PC-9 (cell line): ENCODE results near the gene RTKN. TPM values are rescaled to one million over a fixed set of nuclear protein-coding genes. Genes with fewer than 3 reads are reported as not detected.
A peak's percentile ranks its signal among the peaks of the same experiment; 100 is the strongest.

ENCODE experiments used
- BruUV-seq: library from RNA; stranded (reverse); fragments of 400-500 nt; replicated peaks from 2 replicates; lab custom pipeline; 2021; lab: Mats Ljungman, UMichigan
- CTCF ChIA-PET: fragments of 300-600 bp; sonication (Branson Sonifier 250); formaldehyde crosslinking; loops from one replicate; lab custom pipeline; 2022; ENCODE audit warnings: antibody characterized with exemption; lab: Charles Lee
- POLR2A ChIA-PET: fragments of 300-600 bp; sonication (Branson Sonifier 250); formaldehyde crosslinking; loops from one replicate; lab custom pipeline; 2022; ENCODE audit warnings: antibody characterized with exemption; ENCODE audit not compliant: unreplicated experiment; lab: Charles Lee
- DNase-seq, 2 experiments: peaks; one replicate each; pipeline versions ENCODE4 v3.0.0 to v3.0.0-alpha.2; 2015 to 2022; ENCODE audit warnings: mixed read lengths in 1 of 2
- H2AFZ ChIP-seq: fragments of 200-600 bp; sonication (generic); 2 replicates; pipeline ENCODE4 v1.8.1; 2017; ENCODE audit warnings: antibody characterized with exemption
- H3F3A ChIP-seq: fragments of 200-600 bp; sonication (generic); 2 replicates; pipeline ENCODE4 v1.8.1; 2017; ENCODE audit warnings: antibody characterized with exemption, mild to moderate bottlenecking, low read depth; ENCODE audit not compliant: insufficient read depth
- H3K27ac ChIP-seq: fragments of 200-600 bp; sonication (generic); 2 replicates; pipeline ENCODE4 v1.6.1; 2016; ENCODE audit warnings: mixed run types
- H3K27me3 ChIP-seq: fragments of 200-600 bp; sonication (generic); 2 replicates; pipeline ENCODE4 v1.6.1; 2016; ENCODE audit warnings: low read depth, mixed run types; ENCODE audit not compliant: insufficient read depth
- H3K36me3 ChIP-seq: fragments of 200-600 bp; sonication (generic); 2 replicates; pipeline ENCODE4 v1.6.1; 2016; ENCODE audit warnings: low read depth, mixed run types
- H3K4me1 ChIP-seq: fragments of 200-600 bp; sonication (generic); replicated peaks from 2 replicates; pipeline ENCODE4 v1.6.1; 2016; ENCODE audit warnings: mixed run types; ENCODE audit not compliant: insufficient read depth
- H3K4me2 ChIP-seq: fragments of 200-600 bp; sonication (generic); 2 replicates; pipeline ENCODE4 v1.6.1; 2017; ENCODE audit warnings: mixed run types
- H3K4me3 ChIP-seq: fragments of 200-600 bp; sonication (generic); 2 replicates; pipeline ENCODE4 v1.6.1; 2016; ENCODE audit warnings: mixed run types
- H3K79me2 ChIP-seq: fragments of 200-600 bp; sonication (generic); 2 replicates; pipeline ENCODE4 v1.6.1; 2017; ENCODE audit warnings: low read depth, mixed run types
- H3K9me2 ChIP-seq: fragments of 200-600 bp; sonication (generic); 2 replicates; pipeline ENCODE4 v1.8.1; 2017; ENCODE audit warnings: mild to moderate bottlenecking; ENCODE audit not compliant: insufficient read depth
- H3K9me3 ChIP-seq: fragments of 200-600 bp; sonication (generic); 2 replicates; pipeline ENCODE4 v1.8.1; 2016; ENCODE audit warnings: low read depth; ENCODE audit not compliant: insufficient read depth
- H4K20me1 ChIP-seq: fragments of 200-600 bp; sonication (generic); 2 replicates; pipeline ENCODE4 v1.8.1; 2017; ENCODE audit not compliant: insufficient read depth
- CTCF ChIP-seq: fragments of 200-600 bp; sonication (generic); conservative IDR thresholded peaks from 2 replicates; pipeline ENCODE4 v1.6.1; 2017; ENCODE audit warnings: mixed run types, antibody characterized with exemption, mild to moderate bottlenecking, moderate library complexity
- EZH2 ChIP-seq: fragments of 200-600 bp; sonication (generic); IDR thresholded peaks from 2 replicates; pipeline ENCODE4 v1.8.0; 2017; ENCODE audit warnings: antibody characterized with exemption, low read depth
- intact Hi-C: fragments of 100-400 bp; cut with micrococcal nuclease; formaldehyde crosslinking; loops from one replicate; pipeline ENCODE4 v1.10.0; 2022; ENCODE audit not compliant: unreplicated experiment
- total RNA-seq: library from RNA; stranded (reverse); gene quantifications from 2 replicates; pipeline ENCODE4 v1.2.3, GENCODE V29; 2021

RTKN gene
- total RNA-seq, 1 experiment from 2014 or later, result 58.9 TPM

GRCh38 chr2:74440378-74441169 is 1.2 kb downstream of the RTKN start:
- Histone ChIP-seq H3K36me3 (0 out of 2 replicates have a peak, but pooled peaks cover 4% of the 10 kb centered on the region), H3K79me2 (peaks cover 37% of the 10 kb centered on the region), H3K9me2 (no peaks in the 10 kb centered on the region), H3K4me2 (peak overlapping the region; percentile 93), H3K4me1 (peaks cover 17% of the 10 kb centered on the region), H3K4me3 (peak overlapping the region; percentile 66), H3K27ac (peak overlapping the region; percentile 64), H3F3A (peaks cover 23% of the 10 kb centered on the region), H2AFZ (peak overlapping the region; percentile 87), H3K27me3 (no peaks in the 10 kb centered on the region), H3K9me3 (no peaks in the 10 kb centered on the region), H4K20me1 (peaks cover 29% of the 10 kb centered on the region)
- peak; percentile 68 to 87 for DNase-seq
- CTCF ChIA-PET, result interaction anchor here (0.6 kb wide), 2 partner anchors 39 to 1463 kb away, joined by 3 to 5 read pairs; no protein-coding TSS in a partner anchor
- no TSS peak for BruUV-seq
- POLR2A ChIA-PET, result interaction anchor here (0.7 to 1.1 kb wide), 4 partner anchors 12 to 48 kb away, joined by 3 to 9 read pairs (median 6); partner anchors contain the start of genes CCDC142, TTC31 and WBP1
- intact Hi-C loops, result loop anchor here (1.0 kb wide), 2 partner anchors 18 to 89 kb away; partner anchors contain the start of genes AUP1, HTRA2 and WBP1
- no peak for TF ChIP-seq CTCF

GRCh38 chr2:74439803-74440377 is 1.8 kb downstream of the RTKN start:
- Histone ChIP-seq H2AFZ (peak overlapping the region; percentile 87), H3K4me1 (peaks cover 17% of the 10 kb centered on the region), H3K4me3 (peak overlapping the region; percentile 66), H4K20me1 (peaks cover 35% of the 10 kb centered on the region), H3K27ac (no peak overlapping the region; the same call in 1 of the 2 replicates), H3K27me3 (no peaks in the 10 kb centered on the region), H3F3A (peaks cover 23% of the 10 kb centered on the region), H3K9me2 (no peaks in the 10 kb centered on the region), H3K4me2 (peak overlapping the region; percentile 93), H3K9me3 (no peaks in the 10 kb centered on the region), H3K36me3 (0 out of 2 replicates have a peak, but pooled peaks cover 4% of the 10 kb centered on the region), H3K79me2 (peaks cover 43% of the 10 kb centered on the region)
- TF ChIP-seq CTCF, result no peak
- TF ChIP-seq EZH2, result no peak
- no TSS peak for BruUV-seq
- intact Hi-C loops, result loop anchor here (1.0 kb wide), 2 partner anchors 18 to 89 kb away; partner anchors contain the start of genes AUP1, HTRA2 and WBP1
- CTCF ChIA-PET, result interaction anchor here (0.6 kb wide), 2 partner anchors 38 to 1463 kb away, joined by 3 to 5 read pairs; no protein-coding TSS in a partner anchor
- POLR2A ChIA-PET, result interaction anchor here (0.7 to 1.1 kb wide), 3 partner anchors 18 to 48 kb away, joined by 3 to 9 read pairs (median 3); partner anchors contain the start of genes CCDC142, TTC31 and WBP1
- no peak for DNase-seq

- Histone ChIP-seq H3K9me3 (no peaks in the 10 kb centered on the region), H3K36me3 (0 out of 2 replicates have a peak, but pooled peaks cover 4% of the 10 kb centered on the region), H3K27me3 (no peaks in the 10 kb centered on the region), H3K79me2 (peaks cover 45% of the 10 kb centered on the region), H3K4me3 (peak overlapping the region; percentile 66; the same call in 1 of the 2 replicates), H3F3A (peaks cover 23% of the 10 kb centered on the region), H3K27ac (no peak overlapping the region), H4K20me1 (peaks cover 37% of the 10 kb centered on the region), H3K9me2 (no peaks in the 10 kb centered on the region), H3K4me2 (peak overlapping the region; percentile 93), H3K4me1 (peaks cover 16% of the 10 kb centered on the region), H2AFZ (no peak overlapping the region)
- intact Hi-C loops, result no loop called here
- ChIA-PET CTCF (no interaction called here), POLR2A (interaction anchor here (0.8 kb wide), 1 partner anchor 19 kb away, joined by 4 read pairs; no protein-coding TSS in a partner anchor)
- DNase-seq, result no peak
- no TSS peak for BruUV-seq
- TF ChIP-seq EZH2 (no peak), CTCF (no peak)
Measured at GRCh38 chr2:74439373-74439772, 2.4 kb downstream of the RTKN start.
